IPS-NIHi11 (cell line): Measurements from ENCODE around the gene CELA2A.
A peak's percentile ranks its signal among the peaks of the same experiment; 100 is the strongest.
"Not testable (repeated sequence)": the region's sequence is repeated elsewhere in the genome, so short reads cannot be mapped to it uniquely, and the experiment has no call there.

ENCODE experiments used
- DNase-seq: peaks from one replicate; pipeline ENCODE4 v3.0.0; 2012; ENCODE audit warnings: mixed read lengths, low spot score

CELA2A gene

DNA sequence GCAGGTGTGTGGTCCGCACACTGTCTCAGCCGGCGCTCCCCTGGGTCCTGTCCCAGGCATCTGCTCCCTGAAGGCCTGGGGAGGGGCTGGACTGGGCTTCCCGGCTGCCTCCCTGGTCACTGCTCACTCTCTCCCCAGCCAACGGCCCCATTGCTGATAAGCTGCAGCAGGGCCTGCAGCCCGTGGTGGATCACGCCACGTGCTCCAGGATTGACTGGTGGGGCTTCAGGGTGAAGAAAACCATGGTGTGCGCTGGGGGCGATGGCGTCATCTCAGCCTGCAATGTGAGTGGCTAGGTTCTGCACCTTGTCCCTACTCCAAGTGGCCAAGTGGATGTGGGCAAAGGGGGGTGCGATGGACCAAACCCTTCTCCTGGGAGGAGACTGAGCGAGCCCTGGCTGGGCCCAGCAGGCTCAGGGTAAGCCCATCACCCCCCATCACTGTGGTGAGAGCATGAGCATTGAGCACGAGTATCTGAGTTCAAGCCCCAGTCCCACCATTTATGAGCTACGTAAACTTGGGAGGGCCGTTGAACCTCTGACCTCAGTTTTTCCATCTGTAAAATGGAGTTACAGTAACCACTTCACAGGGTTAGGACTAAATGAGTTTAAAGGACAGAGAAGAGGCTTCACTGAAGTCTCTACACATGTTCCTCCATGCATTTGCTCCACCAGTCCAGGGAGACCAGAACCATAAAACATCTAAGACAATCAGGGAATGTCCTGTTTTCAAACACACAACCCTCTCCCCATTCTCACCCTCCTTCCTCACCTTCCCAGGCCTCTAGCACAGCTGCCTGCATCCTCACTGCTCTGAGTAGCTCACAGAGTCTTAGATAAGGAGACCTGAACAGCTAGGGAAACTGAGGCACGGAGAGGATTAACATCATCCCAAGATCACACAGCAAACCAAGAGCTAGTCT is 11.8 kb upstream of the CELA2A start:
- DNase-seq, result no peak

DNA sequence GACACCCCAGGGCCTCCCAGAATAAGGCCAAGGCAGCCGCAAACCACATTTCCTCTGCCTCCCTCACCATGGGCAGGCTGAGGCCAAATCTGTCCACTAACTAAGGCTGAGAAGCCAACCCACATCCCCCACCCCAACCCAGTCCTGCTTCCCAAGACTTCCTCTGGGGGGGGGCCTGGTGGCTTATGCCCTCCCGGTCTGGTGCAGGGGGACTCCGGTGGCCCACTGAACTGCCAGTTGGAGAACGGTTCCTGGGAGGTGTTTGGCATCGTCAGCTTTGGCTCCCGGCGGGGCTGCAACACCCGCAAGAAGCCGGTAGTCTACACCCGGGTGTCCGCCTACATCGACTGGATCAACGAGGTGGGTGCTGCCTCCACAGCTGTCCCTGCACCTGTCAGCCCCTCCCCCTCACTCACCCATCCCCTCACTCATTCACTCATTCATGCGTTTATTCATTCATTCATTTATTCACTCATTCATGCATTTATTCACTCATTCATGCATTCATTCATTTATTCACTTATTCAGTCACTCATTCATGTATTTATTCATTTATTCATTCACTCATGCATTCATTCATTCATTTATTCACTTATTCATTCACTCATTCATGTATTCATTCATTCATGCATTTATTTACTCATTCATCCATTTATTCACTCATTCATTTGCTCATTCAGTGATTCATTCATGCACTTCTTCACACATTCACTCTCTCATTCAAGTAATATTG is 11.0 kb upstream of the CELA2A start:
- no peak for DNase-seq

DNA sequence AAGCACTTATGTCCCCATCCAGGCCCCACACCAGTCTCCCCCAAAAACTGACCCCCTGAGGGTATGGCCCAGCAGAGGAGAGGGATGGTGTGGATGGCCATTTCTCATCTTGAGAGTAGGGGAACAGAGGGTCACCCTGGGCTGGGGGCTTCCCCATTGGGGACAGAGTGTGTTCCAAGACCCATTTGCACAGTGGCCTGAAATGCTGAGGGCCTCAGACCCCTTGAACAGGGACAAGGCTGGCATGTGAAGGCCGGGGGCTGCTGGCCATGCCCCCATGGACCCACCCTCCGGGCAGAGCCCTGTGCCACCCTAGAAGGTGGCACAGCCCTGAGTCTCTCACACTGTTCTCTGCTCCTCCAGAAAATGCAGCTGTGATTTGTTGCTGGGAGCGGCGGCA is 10.3 kb upstream of the CELA2A start:
- no peak for DNase-seq

DNA sequence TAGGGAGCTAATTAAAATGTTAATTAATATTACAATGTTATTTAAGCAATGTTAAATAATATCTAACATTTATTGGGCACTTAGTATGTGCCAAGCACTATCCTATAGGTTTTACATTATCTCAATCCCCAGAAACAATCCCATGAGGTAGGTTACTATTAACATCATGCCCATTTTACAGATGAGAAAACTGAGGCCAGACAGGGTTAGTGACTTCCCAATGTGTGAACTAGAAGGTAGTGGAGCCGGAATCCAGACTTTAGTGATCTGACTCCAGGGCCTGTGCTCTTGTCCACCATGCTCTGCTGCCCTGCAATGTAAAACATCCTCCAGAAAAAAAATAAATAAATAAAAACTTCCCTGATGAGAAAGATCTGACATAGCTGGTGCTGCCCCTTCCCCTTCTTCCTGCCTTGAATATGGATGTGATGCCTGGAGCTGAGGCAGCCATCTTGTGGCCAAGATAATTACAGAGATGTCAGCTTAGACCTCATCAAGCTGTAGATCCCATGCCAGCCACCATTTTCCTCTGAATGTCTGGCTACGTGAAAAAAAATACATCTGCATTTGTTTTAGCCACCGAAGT is 7.6 kb upstream of the CELA2A start:
- no peak for DNase-seq

DNA sequence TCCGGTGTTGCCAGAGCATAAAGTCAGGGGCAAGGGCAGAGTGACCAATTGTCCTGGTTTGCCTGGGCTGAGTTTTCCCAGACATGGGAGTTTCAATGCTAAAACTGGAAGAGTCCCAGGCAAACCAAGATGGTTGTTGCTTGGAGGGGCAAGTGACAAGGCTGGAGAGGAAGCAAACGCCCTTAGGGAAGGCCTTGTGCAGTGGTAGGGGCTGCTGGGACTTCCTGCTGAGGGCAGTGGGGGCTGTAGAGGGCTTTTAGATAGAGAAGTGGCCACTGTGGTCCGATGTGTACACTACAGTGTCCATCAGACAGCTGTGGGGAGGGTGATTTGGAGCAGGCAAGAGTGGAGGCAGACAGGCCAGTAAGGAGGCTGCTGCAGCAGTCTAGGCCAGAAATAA is 7.0 kb upstream of the CELA2A start:
- DNase-seq, result no peak

DNA sequence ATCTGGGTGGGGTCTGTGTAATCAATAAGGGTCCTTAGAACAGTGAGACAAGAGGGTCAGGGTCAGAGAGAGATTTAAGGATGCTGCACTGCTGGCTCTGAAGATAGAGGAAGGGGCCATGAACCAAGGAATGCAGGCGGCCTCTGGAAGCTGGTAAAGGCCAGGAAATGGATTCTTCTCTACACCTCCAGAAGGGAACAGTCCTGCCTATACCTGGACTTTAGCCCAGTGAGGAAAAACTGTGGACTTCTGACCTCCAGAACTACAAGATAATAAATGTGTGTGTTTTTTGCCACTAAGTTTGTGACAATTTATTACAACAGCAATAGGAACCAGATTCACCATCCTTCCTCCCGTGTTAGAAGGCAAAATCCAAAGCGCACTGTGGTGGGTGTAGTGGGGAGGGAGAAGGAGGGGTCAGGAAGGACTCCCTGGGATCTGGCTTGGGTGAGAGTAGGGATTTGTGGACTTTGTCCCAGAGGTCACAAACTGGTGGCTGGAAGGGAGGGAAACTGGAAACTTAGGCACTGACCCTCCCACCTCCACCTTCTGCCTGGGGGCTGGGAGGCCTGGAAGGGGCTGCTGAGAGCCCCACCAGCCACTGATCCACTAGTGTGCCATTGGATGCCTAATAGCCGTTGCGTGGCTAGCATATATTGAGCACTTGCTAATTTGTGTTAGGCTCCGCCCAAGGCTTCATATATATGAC is 5.4 kb upstream of the CELA2A start:
- no peak for DNase-seq

DNA sequence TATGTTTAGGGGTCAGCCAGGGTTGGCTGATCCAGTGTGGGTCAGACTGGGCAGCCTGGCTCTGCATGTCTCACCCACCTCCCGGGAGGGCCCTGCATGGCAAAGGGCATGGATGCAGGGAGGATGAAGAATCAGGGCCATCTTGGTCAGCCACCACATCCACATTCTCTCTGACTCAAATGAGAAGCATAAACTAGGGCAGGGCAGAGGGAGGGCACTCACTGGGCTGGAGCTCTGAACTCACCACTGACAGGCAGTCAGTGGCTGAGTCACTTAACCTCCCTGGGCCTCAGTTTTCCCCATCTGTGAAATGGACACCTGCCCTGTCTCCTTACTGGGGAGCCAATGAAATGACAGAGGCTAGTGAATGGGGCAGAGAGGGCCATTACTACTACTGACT is 4.3 kb upstream of the CELA2A start:
- DNase-seq, result no peak

DNA sequence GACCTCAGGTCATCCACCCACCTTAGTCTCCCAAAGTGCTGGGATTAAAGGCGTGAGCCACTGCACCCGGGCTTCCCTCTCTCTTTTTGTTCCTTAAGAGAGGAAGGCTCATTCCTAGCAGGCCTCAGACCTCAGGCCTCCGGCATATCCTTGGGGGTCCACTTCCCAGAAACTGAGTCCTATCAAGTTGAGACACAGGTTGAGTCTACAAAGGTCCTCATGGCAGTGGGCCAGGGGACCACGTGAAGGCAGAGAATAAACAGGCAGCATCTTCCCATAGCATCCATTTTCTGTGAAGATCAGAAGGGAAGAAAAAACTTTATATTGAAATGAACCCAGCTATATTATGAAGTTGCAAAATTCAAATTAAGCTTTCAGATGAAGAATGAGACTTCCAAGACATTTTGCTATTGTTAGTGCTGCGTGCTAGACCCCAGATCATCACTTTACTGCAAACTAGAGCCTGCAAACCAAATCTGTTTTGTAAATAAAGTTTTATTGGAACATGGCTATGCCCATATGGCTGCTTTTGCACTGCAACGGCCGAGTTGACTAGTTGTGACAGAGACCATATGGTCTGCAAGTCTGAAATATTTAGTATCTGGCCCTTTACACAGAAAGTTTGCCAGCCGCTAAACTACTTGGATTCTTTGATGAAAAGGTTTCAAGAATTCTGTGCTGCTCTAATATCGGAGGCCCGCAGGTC is 3.5 kb upstream of the CELA2A start:
- no peak for DNase-seq

DNA sequence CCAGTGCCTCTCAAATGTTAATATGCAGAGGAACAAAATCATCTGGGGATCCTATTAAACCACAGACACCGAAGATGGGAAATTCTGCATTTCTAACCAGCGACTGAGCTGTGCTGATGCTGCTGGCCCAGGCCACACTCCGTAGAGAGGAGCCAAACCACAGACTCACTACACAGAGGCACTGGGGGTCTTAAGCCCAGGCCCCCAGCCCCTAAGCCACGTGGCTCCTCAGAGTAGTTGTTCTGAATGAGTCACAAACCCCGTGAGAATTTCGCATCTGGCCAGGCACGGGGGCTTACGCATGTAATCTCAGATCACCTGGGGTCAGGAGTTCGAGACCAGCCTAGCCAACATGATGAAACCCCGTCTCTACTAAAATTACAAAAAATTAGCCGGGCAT is 2.8 kb upstream of the CELA2A start:
- no peak for DNase-seq

DNA sequence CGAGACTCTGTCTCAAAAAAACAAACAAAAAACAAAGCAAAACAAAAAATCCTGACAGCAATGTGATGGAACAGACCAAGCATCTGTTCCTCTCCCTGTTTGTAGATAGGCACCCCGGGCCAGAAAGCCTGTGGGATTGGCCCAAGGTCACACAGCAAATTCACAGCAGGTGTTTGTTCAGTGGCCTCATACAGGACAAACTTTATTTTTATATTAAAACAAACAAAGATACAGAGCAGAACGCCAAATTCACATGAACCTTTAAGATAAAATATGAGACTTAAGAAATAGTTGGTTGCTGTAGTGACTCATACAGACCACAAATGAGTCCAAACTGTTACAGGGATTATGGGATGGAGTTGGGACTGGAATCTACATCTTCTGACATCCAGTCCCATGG is 2.3 kb upstream of the CELA2A start:
- DNase-seq, result no peak

DNA sequence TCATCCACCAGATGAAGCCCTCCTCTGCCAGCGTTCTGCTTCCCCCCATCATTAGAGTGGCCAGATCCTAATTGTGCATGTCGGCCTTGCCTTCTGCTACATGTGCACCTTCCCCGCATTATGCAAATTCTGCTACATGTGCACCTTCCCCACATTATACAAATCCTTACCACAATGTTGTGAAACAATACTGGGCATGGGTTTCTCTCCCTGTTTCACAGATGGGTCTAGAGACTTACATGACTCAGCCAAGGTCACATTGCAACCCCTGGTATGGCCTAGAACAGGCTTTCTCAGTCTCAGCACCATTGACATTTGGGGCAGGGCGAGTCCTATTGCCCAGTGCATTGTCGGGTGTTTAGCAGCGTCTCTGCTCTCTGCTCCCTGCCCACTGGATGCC is 1.0 kb upstream of the CELA2A start:
- DNase-seq, result no peak

DNA sequence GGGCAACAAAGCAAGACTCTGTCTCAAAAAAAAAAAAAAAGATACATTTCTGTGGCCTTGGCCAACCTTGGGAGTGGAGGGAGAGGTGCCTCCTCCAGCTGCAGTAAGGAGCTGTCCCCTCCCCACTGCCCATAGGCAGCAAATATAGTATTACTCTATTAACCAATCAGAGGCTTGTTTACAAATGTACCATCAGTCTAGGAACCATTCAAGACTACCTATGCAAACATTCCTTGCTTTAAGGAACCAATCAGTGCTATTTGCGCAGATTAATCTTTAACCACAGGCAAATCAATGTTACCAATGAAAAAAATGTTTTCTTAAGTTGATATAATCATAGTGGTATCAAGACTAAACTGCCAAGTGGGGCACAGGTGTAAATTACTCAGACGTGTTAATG is 1.1 kb downstream of the CELA2A start:
- no peak for DNase-seq

DNA sequence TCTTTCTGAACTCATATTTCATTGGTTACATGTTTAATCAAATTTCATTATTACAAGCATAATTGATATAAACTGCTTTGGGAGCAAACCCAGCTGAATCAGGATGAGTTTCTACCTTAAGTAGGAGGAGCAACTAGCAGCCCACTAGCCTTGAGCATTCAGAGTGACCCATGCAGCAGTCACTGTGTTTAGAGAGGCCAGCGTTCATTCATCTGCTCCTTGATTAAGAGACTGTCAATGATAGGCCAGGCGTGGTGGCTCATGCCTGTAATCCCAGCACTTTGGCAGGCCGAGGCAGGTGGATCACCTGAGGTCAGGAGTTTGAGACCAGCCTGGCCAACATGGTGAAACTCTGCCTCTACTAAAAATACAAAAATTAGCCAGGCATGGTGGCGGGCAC is 1.9 kb downstream of the CELA2A start:
- not testable (repeated sequence) for DNase-seq

DNA sequence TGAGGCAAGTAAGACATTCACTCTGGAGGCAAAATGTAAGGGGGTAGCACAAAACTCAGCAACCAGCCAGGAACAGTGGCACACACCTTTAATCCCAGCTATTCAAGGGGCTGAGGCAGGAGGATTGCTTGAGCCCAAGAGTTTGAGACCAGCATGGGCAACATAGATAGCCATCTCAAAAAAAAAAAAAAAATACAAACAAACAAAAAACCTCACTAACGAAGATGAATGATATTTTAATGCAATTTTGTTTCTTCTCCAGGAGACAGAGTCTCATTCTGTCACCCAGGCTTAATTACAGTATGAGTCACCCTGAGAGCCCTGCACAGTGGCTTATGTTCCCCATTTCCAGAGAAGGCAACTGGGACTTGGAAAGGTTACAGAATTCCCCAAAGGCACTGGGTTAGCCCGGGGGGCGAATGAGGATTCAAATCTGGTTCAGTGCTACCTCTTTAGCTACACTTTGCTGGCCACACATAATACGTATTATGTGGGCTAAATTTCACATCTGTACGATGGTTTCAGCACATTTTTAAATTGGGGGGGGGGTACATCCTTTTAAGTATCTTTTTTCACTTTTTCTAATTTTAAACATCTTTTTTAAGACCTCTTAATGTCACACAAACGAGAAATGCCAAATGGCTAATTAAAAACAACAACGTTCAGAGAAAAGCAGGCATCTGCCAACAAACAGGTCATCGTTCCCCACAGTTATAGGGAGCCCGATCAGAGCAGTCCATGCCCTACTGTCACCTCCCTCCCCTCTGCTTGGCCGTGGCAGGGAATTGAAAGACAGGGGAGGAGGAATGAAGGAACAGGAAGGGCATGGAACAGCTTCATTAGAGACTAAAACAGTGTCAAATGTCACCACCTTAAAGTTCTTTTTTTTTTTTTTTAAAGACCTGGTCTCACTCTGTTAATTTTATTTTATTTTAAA is 3.5 kb downstream of the CELA2A start:
- DNase-seq, result no peak

DNA sequence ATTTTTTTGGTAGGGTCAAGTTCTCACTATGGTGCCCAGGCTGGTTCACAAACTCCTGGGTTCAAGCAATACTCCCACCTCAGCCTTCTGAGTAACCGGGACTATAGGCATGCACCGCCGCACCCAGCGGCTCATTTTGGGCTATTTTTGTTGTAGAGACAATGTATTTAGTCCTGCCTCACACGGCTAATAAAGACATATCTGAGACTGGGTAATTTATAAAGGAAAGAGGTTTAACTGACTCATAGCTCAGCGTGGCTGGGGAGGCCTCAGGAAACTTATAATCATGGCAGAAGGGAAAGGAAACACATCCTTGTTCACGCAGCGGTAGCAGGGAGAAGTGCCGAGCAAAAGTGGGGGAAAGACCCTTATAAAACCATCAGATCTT is 4.2 kb downstream of the CELA2A start:
- DNase-seq, result no peak

DNA sequence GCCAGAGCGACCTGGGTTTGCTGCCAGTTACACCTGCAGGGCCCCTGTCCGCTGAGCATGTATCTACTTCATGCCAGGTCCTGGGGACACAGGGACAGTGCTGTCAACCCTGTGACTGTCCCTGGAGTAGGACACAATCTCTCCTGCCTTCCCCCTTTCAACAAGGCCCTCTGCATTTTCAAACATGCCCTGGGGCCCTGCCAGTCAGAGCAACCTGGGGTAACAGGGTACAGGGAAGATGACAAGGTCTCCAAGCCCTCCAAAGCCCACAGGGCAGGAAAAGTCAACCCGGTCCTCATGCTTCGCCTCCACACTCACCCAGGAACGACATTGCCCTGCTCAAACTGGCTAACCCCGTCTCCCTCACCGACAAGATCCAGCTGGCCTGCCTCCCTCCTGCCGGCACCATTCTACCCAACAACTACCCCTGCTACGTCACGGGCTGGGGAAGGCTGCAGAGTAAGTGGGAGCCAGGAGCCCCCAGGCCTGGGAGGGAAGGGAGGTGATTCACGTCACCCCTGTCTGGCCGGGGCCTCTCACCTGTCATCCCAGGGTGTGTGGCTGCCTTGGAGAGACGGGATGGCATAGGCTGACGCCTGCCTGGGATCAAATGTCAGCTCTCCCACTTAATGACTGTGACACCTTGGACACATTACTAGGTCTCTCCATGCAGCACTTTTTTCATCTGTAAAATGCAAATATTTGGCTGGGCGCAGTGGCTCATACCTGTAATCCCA is 6.7 kb downstream of the CELA2A start:
- DNase-seq, result peak; percentile 46

DNA sequence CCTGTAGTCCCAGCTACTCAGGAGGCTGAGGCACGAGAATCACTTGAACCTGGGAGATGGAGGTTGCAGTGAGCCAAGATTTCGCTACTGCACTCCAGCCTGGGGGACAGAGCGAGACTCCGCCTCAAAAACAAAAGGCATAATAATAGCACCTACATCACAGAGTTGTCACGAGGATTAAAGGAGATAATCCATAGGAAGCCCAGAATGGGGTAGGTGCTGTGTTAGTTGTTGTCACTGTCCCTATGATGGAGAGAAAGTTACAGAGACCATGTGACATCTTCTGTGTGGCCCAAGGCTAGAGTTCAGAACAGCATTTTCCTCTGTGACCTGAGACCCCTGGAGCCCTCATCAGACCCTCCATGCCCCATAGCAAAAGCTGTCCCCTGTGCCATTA is 7.4 kb downstream of the CELA2A start:
- not testable (repeated sequence) for DNase-seq

DNA sequence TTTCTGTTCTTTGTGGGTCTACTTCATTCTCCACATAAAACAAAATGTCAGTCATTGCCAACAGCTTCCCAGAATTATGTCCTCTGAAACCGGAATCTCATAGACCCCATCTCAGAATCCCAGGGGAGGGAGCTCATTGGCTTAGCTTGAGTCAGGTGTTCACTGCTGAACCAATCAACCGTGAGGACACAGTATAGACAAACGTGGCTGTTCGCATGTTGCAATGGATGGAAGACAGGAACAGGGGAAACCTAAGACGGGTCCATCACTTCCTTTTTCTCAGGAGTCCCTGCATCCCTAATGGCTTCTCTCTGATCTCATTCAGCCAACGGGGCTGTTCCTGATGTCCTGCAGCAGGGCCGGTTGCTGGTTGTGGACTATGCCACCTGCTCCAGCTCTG is 9.1 kb downstream of the CELA2A start:
- no peak for DNase-seq

DNA sequence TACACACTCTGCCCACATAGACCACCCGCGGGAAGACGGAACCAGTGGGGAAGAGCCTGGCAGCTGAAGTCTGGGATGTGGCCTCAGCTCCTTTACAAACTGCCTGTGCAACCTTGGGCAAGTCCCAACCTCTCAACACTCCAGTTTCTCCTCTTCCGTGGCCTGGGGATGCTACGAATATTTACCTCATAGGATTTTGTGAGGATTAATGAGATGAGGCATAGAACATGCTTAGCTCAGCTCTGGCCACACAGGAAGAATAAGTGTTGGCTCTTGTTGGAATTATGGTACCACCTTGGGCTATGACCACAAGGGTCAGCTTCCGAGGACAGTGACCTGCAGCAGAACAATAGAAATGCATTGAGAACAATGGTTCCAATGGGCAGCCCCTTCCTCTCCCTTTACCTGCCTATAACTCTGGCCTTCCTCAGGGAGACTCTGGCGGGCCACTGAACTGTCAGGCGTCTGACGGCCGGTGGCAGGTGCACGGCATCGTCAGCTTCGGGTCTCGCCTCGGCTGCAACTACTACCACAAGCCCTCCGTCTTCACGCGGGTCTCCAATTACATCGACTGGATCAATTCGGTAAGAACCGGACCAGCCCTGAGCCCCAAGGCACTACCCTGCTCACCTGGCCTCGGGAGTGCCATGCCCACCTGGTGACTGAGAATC is 10.6 kb downstream of the CELA2A start:
- DNase-seq, result not testable (repeated sequence)
